CD4-positive, alpha-beta T cell treated with Interleukin-6 at 100 ng/mL for 8 hours (primary cell): ENCODE measurements around the gene SLC31A2.
"Not testable (repeated sequence)": the region's sequence is repeated elsewhere in the genome, so short reads cannot be mapped to it uniquely, and the experiment has no call there.

Experiments
- DNase-seq: peaks from one replicate; pipeline ENCODE4 v3.0.0-alpha.2; 2020; ENCODE audit warnings: mixed read lengths, low spot score

SLC31A2 gene, protein sequence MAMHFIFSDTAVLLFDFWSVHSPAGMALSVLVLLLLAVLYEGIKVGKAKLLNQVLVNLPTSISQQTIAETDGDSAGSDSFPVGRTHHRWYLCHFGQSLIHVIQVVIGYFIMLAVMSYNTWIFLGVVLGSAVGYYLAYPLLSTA

DNA sequence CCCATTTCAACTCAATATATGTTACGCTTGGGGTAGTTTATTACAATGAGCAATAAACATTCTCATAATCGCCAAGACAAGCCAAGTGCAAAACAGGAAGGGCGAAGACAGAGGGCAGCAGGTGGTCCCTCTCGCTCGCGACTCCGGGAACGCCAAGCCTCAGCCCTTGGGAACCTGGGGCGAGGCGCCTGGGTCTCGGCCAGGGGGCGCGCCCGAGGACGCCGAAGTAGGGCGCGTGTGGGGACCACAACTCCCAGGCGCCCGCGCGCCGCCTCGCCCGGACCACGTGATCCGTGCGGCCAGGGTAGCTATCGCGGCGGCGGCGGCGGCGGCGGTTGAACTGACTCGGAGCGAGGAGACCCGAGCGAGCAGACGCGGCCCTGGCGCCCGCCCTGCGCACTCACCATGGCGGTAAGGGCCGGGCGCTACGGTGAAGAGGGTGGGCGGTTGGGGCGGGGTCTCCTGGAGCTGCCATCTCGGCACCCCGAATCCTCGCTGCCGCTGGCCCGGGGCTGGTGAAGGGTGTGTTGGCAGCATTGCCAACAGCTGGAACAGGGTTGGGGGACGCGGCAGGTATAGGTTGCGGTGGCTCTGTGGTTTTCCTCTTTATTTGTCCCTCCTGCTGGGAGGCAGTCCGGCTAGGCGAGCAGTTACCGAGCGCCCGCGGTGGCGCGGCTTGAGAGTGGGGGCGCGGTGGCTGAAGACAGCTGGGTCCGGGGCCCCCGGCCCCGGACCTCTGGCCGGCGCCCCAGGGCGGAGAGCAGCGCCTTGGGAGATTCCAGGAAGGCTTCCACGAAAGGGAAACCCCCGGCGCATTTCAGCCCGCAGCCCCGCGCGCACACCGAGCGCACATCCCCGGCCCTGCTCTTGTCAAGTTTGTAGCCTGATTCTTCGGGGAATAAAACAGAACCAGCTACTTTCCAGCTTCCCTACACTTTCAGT lies at the start of gene SLC31A2:
Gene SLC31A2 (plus strand): TSS at position 338 of the 942 bp plus-strand sequence. CDS start 68 bp downstream, at position 406.
- peak; percentile 78 for DNase-seq

DNA sequence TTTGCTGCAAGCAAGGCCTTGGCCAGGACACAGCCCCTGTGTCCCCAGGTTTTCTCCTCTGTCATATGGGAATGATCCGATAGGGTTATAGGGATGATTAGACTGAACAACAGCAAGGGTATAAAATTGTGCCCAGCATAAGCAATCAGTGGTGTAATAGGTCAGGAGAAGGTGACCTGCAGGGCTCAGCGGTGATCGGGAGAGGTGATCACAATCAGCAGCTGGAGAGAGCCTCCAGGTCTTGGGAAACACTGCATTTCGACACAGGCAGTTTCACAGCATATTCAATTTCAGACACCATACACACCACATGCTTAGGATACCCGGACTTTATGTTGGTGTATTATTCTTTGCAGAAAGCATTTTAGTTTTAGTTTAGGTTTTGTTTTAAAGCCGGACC lies 45.5 kb upstream of the SLC31A2 start:
- DNase-seq = not testable (repeated sequence)

DNA sequence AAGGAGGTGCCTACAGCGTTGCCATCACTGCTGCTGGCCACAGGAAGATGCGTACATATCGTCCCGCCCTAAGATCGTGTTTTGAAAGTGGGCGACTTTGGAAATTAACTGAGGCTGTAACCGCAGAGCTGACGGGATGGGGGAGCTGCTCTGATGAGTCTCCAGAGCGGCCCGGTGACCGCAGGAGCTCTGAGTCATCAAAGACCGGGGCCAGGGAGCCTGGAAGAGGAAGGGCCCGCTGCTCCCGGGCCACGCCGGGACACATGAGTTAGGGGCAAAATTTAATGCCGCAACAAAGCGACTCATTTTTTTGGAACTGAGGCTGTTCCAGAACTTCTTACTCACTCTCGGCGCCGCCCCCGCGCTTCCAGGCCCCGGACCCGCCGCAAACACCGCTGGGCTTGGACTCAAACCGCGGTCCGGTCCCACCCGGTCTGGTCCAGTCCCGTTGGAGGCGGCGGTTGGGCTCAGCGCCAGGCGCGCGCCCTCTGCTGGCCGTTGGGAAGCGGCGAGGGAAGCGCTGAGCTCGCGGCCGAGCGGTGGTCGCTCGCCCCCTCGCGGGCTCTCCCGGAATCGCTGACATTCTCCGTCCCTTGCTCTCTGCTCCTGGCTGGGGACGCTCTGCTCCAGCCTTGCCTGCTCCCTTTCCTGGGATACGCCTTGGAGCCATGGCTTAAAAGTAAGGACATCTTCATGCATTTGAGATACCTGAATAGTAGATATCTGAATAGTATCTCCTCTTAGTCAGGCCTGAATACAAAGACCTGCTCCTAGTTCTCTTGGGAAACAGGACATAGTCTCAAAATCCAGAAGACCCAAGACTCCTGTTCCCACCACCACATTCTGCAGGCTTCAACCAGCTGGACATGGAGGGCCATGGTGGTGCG lies 39.5 kb upstream of the SLC31A2 start:
- not testable (repeated sequence) for DNase-seq

DNA sequence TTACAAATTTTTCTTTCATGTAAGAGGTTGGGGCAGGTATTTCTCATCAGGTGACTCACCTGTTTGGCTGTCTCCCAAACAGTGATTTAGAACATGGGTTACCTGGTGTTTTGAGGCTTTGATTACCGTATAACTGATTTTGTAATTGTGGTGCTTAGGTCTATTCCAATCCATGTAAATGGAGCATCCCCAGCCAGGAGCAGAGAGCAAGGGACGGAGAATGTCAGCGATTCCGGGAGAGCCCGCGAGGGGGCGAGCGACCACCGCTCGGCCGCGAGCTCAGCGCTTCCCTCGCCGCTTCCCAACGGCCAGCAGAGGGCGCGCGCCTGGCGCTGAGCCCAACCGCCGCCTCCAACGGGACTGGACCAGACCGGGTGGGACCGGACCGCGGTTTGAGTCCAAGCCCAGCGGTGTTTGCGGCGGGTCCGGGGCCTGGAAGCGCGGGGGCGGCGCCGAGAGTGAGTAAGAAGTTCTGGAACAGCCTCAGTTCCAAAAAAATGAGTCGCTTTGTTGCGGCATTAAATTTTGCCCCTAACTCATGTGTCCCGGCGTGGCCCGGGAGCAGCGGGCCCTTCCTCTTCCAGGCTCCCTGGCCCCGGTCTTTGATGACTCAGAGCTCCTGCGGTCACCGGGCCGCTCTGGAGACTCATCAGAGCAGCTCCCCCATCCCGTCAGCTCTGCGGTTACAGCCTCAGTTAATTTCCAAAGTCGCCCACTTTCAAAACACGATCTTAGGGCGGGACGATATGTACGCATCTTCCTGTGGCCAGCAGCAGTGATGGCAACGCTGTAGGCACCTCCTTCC lies 37.9 kb upstream of the SLC31A2 start:
- not testable (repeated sequence) for DNase-seq

DNA sequence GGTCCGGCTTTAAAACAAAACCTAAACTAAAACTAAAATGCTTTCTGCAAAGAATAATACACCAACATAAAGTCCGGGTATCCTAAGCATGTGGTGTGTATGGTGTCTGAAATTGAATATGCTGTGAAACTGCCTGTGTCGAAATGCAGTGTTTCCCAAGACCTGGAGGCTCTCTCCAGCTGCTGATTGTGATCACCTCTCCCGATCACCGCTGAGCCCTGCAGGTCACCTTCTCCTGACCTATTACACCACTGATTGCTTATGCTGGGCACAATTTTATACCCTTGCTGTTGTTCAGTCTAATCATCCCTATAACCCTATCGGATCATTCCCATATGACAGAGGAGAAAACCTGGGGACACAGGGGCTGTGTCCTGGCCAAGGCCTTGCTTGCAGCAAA lies 32.0 kb upstream of the SLC31A2 start:
- not testable (repeated sequence) for DNase-seq

DNA sequence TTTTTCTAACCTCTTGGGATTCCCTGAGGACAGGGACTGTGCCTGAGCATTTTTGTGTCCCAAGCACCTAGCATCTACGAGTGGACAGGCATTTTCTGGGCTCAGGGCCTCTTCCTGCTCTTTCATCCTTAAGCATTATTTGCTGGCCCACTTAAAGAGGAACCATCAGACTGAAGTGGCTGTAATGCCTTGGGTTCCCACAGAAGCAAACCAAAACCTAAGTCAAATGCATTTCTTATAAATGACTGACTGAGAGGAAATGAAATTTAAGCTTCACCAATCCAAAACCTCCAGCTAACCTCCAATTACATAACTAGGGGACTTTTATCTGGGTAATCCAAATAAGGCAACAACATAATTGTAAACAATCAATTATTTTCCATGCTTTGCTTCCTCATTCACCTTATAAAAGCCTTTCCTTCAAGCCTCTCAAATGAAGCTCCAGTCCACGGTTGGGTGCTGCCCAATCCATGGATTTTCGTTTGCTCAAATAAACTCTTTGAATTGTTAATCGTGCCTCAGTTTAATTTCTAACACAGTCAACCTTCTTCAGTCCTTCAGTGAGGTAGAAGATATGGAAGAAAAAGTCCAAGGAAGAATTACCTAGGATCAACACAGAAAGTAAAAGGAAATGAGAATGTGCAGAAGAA lies 25.3 kb upstream of the SLC31A2 start:
- DNase-seq = no peak

DNA sequence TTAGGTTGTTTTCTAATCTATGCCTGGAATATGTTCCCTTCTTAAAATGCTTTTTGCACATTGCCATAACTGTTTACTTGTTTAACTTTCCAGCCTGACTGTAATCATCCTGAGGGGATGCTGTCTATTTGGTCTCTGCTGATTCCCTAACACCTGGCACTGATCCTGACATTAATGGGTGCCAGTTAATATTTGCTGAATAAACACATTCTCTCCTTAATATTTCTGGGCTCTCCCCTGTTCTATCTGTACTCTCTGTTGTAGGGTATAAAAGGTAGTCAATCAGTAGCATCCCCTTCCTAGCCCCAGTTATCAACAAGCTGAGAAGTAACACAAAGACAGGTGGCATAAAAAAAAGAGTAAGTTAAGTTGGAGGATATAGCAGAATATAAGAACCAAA lies 21.3 kb upstream of the SLC31A2 start:
- DNase-seq = no peak

DNA sequence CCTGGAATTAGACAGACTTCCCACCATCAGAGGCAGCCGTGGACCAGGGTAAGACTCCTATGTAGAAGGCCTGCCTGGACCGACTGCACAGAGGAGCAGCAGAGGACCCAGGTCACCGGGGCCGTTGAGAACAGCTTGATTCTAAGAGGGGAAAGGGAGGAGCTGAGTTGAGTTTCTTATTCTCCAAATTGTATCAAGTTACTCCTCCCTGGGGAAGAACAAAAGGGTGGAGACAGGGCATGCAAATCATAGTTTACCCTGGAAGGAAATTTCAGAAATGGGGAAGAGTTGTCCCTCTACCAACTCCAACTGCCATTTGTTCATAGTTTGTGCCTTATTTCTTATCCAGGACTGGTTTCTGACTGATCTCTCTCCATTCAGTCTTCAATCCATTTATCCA lies 20.9 kb upstream of the SLC31A2 start:
- DNase-seq = no peak

DNA sequence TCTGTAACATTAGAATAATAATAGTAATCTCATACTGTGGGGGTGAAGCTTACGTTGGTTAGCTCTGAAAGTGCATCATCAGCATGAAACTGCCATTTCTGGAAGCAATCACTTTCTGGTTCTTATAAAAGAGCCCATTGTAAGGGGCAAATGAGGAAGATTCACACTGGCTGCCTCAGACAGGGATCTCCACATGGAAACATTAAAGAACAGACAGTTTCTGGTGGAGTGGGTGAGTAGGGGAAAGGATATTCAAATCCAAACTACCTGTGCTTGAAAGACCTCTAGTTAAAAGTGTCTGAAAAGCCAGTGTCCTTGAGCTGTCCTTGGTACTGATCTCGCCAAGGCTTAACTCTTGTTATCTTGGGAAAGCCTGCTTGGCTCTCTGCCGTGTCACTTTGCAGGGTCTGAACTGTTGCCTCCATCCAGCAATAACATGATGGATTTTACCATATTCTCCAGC lies 19.1 kb upstream of the SLC31A2 start:
- DNase-seq = no peak

DNA sequence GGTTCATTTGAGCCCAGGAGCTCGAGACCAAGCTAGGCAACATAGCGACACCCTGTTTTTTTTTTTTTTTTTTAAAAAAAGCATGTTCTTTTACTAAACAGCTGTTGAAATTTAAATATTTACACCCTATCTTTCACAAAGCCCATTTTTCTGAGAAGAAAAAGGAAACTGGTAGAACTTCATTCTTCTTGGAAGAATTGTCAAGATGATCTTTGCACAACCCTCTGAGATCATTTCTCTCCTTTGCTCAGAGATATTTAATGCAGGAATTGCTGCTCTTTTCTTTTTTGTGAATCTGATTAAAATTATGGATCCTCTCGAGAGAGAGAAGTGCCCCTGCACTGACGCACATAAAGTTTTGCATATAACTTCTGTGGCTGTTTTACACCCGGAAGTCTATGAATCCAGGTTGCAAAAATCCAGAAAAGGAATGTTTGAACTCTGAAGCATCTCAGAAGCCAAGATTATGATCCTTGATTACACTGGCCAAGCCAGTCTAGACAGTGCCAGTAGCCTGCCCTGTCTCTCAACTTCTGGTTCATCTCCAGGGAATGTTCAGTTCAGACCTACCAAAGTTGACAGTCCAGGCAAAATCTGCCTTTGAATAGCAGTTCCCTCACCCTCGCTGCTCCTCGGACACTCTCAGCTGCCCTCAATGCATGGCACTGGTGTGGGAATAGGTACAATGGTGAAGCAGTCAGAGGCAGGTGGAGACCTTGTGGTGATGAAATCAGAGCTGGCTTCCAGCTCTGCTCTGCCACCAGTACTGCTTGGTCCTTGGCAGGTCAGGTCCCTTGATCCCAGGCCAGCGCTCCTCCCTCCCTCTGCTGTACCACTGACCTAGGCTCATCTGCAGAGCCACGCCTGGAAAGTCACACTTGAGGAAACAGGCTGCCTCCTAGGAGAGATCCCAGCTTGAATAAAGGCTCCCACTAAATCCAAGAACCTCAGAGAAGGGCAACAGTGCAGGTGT lies 13.3 kb upstream of the SLC31A2 start:
- DNase-seq = no peak

DNA sequence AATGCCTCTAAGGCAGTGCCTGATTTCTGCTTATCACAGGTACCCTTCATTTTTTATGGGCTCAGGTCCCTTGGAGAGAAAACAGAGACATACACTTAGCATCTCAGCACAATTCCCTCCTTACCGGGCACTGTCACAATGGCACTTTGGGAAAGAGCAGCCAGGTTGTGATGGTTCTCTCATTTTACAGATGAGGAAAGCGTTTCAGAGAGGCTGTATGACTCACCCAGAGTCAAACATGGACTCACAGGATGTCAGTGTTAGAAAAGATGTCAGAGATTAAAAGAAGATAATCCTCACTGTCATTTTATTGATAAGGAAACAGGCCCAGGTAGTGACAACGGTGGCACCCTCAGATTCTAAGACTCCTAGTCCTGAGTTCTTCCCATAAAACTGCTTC lies 12.0 kb upstream of the SLC31A2 start:
- no peak for DNase-seq

DNA sequence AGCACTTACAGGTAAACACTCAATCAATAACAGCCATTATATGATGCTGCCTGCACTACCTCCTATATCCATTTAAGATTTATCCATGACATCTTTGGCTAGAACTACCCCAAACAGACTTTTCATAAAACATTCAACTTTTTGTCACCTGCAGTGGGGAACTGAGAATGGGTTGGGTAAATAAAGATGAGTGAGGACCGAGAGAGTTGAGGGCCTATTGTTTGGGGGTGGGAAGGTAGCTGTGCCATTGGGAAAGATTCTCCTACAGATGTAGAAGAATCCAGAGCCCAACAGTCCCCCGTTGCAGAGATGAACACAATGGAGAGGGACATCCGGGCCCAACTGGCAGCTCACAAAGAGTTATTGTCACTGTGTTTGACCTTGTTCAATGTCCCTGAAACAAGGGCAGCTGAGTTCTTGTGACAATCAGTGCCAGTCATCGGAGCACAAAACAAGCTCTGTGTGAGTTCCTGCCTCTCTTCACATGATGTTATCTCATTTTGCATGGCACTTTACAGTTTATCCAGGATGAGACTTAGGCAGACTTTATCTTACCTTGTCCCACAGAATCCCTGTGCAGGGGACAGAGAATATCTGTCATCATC lies 11.5 kb upstream of the SLC31A2 start:
- DNase-seq = no peak

DNA sequence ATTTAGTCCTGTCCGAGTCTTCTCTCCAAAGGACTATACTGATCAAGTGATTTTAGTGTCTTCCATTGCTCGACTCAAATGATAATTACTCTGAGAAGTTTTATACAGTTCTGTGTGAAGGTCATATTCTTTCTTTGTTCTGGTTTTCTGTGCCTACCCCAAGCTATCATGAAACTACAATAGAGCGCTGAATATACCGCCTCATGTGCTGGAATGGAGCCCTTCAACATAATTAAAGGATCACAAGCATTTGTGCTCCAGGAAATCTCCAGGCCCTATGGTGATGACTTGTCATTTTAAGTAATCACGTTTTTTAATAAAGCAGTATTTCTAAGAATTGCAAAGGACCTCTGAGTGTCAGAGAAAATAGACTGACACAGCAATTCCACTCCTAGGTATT lies 10.9 kb upstream of the SLC31A2 start:
- no peak for DNase-seq

DNA sequence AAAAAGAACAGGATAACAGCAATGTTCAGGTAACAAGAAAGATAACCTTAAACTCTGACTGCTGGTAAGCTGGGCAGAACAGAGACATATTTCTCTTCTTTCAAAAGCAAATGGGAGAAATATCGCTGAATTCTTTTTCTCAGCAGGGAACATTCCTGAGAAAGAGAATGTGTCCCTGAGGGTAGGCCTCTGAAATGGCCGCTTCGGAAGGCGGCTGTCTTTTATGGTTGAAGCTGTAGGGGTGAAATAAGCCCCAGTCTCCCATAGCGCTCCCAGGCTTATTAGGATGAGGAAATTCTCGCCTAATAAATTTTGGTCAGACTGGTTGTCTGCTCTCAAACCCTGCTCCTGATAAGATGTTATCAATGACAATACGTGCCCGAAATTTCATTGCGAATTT lies 9.9 kb upstream of the SLC31A2 start:
- DNase-seq = not testable (repeated sequence)

DNA sequence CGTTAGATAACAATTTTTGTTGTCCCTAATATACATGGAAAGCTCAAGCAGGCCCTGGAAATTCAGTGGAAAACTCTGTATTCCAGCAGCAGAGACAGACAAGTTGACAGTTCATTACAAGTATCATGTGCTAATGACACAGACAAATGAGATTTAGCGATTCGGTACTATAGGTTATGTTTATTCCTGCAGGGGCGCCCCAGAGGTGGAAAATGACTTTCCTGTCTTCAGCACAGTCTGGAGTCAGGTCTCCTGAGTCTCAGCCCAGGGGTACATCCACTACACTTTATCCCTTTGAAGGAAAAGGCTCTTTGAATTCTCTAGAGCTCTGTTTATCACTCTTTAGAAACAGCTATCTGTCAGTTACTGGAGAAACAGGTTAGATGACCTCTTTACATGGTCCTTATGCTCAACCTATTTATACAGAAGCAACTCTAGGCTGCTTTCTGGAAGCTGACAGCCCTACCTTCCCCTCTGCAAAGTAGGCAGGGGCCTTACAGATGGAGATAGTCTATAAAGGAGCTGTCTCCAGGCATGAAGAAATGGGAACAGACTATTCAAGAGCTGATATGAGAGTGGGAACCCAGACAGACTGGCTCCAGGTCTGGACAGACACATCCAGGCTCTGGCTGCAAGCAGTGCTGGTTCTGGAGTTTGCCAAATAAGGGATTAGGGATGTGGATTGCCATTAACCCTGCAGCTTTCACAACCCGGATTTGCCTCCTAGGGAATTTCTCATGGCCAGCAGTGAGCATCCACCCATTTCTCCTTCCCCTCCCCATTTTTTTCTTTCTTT lies 7.2 kb upstream of the SLC31A2 start:
- no peak for DNase-seq

DNA sequence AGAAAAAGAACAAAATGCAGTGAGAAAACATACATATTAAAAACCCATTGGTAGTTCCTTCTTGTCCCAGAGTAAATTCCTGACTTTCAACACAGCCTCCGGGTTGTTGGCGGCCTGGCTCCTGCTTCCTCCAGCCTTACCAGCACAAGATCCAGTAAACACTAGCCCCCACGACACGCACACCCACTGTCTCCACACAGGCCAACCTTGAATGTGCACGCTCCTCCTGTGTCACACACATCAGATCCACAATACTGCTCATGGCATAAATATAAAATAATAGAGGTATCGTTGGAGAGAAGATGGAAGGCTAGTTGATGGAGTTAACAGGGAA lies 2.5 kb upstream of the SLC31A2 start:
- no peak for DNase-seq

DNA sequence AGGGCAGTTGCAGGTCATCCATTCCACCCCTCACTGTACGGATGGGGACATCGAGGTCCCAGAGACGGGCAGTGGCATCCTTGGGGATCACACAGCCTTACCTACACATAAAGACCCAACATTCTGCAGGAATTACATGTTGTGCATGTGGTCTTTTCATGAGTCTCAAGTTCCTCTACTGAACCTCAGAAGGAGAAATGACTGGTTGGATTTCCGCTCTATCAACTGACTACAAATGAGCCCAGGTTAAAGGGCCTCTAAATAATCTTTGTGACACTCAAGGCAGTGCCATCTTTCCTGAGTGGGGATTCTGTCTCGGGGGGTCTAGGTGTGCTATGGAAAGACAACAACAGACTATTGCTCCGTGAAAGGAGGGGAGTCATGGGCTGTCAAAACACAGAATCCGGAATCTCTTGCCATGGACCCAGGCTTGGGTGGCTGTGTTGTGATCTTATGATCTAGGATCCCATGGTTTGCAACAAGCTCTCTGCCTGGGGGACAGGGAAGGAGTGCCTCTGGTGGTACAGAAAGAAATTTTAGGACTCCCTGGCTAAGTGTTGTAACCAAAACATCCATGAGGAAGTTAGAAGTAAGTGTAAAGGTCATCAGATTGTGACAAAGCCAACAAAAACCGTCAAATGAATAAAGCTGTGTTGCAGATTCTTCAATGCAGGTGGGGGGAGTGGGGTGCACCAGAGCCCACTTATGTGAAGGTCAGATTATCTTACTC lies 1.9 kb upstream of the SLC31A2 start:
- no peak for DNase-seq

DNA sequence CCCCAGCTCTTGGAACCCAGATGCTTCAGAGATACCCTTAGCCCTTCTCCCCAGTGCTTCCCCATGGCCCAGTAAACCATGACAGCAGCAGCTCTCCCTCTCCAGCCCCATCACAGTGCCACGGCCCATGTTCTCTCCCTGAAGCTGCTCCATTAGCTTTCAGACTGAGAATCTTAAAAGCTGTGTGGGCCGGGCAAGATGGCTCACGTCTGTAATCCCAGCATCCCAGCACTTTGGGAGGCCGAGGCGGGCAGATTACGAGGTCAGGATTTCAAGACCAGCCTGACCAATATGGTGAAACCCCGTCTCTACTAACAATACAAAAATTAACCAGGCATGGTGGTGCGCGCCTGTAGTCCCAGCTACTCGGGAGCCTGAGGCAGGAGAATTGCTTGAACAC lies 1.2 kb upstream of the SLC31A2 start:
- DNase-seq = not testable (repeated sequence)
